Measurements from ENCODE around the gene AWAT2.

Gene AWAT2

GRCh38 chrX:70062076-70062475 is 12.3 kb upstream of the AWAT2 start, which contains the start of gene OTUD6A:
Gene OTUD6A (plus strand): TSS chrX:70062457. CDS start chrX:70062525, 68 bp downstream.
- TF ChIP-seq, protein P1, sequence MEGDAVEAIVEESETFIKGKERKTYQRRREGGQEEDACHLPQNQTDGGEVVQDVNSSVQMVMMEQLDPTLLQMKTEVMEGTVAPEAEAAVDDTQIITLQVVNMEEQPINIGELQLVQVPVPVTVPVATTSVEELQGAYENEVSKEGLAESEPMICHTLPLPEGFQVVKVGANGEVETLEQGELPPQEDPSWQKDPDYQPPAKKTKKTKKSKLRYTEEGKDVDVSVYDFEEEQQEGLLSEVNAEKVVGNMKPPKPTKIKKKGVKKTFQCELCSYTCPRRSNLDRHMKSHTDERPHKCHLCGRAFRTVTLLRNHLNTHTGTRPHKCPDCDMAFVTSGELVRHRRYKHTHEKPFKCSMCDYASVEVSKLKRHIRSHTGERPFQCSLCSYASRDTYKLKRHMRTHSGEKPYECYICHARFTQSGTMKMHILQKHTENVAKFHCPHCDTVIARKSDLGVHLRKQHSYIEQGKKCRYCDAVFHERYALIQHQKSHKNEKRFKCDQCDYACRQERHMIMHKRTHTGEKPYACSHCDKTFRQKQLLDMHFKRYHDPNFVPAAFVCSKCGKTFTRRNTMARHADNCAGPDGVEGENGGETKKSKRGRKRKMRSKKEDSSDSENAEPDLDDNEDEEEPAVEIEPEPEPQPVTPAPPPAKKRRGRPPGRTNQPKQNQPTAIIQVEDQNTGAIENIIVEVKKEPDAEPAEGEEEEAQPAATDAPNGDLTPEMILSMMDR (IDR thresholded peaks at IDR 0.05; ENCODE audit: low read depth, low read length): no peak
- in situ Hi-C loops (cut with HindIII; ENCODE audit: low sequenced_read_pairs): no loop called here
- H3K4me3 ChIP-seq (ENCODE audit: low read depth, low read length): no peak within 1 kb of the TSS
- no peak for DNase-seq (ENCODE audit: low read depth, low spot score)

DNA sequence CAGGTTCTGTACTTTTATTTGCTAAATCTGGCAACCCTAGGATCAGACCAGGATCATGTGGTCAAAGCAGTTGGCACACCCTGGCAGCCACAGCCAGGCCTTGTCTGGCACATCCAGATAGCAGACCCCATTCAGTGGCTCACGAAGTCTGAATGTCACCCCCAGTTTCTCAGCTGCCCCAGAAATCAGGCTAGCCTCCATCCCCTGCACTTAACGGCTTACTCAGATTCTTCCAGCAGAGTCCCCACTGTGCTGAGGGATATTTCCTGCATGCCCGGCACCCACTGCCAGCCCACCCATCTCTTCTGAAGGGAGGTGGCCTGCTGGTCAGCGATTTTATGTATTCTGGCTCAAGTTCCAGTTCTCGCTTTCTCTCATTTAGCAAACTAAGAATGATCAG is 4.7 kb upstream of the AWAT2 start:
- TF ChIP-seq, protein P1 (IDR thresholded peaks at IDR 0.05; ENCODE audit: low read depth, low read length): no peak
- no peak overlapping the region for H3K4me3 ChIP-seq (ENCODE audit: low read depth, low read length)
- in situ Hi-C loops (cut with HindIII; ENCODE audit: low sequenced_read_pairs): no loop called here
- no peak for DNase-seq (ENCODE audit: low read depth, low spot score)

DNA sequence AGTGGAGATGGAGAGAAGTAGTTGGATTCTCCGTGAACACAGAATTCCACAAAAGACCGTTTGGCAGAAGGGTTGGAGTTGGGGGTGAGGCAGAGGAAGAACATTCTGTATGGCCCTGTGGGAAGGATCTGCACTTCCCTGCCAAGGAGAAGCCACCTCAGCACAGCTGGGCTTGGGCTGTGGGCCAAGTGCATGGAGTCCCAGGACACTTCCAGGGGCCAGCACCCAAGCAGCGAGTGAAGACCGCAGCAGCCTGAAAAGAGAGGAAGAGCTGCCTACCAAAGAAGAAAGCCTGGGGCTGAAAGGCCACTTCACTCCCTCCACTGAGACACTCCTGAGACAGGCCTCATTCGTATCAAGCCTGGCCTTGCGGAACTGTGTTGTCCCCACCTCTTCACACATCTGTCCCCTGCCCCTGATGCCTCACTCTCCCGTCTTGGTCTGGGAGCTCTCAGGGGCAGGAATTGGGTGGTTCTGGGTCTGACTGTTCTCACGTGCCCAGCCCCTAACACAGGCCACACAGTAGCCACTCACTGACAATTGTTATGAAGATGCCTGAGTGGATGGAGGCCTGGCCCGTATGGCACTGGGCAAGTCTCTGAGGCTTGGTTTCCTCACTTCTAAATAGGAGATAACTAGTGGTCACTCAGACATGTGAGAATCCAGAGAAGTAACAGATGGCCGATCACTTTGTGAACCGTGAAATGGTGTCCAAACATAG is 3.3 kb upstream of the AWAT2 start:
- TF ChIP-seq, protein P1 (IDR thresholded peaks at IDR 0.05; ENCODE audit: low read depth, low read length): no peak
- in situ Hi-C loops (cut with HindIII; ENCODE audit: low sequenced_read_pairs): no loop called here
- no peak for DNase-seq (ENCODE audit: low read depth, low spot score)
- no peak overlapping the region for H3K4me3 ChIP-seq (ENCODE audit: low read depth, low read length)

DNA sequence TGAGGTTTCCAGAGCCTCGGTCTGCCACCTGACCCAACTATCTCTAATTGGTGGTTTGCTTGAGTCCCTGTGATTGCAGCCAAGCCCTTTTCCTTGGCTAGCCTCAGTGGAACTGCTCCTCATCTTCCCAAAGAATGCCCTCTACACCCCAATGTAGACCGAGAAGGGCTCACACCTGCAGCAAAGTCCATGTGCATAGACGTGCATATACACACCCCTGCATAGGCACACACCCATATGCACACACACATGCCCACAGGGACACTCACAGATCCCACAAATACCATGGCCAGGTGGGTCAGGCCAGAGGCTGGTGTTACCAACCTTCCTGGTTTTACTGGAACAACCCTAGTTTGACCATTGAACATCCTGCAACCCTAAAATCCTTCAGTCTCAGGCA is 332 bp downstream of the AWAT2 start:
- TF ChIP-seq, protein P1 (IDR thresholded peaks at IDR 0.05; ENCODE audit: low read depth, low read length): no peak
- in situ Hi-C loops (cut with HindIII; ENCODE audit: low sequenced_read_pairs): no loop called here

DNA sequence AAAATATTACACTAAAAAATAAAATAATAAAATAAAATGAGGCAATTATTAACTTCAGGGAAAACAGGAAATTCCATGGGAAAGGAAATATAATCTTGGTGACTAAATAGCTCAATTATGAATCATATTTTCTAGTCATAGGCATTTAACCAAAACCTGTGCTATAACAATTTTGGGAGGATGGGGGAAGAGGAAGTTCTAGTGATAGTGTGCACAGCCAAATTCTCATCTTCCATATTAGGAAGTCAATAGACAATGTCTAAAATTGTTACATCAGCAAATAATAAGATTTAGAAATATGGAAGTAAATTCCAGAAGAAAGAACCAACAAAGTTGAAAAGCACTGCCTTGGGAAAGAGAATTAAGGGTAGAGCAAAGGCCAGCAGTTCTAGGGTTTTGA is 2.8 kb downstream of the AWAT2 start:
- in situ Hi-C loops (cut with HindIII; ENCODE audit: low sequenced_read_pairs): no loop called here
- H3K4me3 ChIP-seq (ENCODE audit: low read depth, low read length): no peak overlapping the region
- TF ChIP-seq, protein P1 (IDR thresholded peaks at IDR 0.05; ENCODE audit: low read depth, low read length): no peak
- no peak for DNase-seq (ENCODE audit: low read depth, low spot score)

More for the DNA sequence above, 332 bp downstream of the AWAT2 start:
- H3K4me3 ChIP-seq (ENCODE audit: low read depth, low read length): no peak overlapping the region
- no peak for DNase-seq (ENCODE audit: low read depth, low spot score)

DNA sequence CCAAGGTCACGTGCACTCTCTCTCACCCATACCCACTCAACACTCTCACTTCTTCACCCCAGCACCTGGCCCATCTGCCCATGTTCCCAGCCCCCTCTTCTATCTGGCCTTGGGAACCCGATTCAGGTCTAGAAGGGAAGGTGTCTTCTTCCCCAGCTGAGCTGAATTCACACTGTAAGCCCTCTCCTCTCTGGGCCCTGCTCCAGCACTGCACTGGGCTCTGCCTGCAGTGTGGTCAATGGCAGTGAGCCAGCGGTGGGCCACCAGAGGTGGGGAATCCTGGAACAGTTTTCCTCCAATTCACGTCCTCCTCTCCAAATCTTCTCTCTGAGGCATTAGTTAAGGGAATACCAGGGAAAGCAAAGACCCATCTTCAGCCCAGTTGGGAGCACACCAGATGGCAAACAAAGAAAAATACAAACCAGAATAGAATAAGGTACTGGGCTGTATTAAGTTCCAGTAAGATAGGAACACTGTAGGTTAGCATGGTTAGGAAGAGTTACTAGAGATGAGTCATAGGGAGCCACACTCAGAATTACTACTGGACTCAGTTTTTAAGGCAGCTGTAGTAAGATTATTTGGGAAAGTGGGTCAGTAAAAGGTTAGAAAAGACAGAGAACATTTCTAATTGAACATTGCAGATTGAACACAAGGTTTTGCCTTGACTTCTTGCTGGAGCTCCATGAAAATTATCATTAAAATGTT is 5.0 kb downstream of the AWAT2 start:
- no peak for DNase-seq (ENCODE audit: low read depth, low spot score)
- TF ChIP-seq, protein P1 (IDR thresholded peaks at IDR 0.05; ENCODE audit: low read depth, low read length): no peak
- H3K4me3 ChIP-seq (ENCODE audit: low read depth, low read length): no peak overlapping the region
- in situ Hi-C loops (cut with HindIII; ENCODE audit: low sequenced_read_pairs): no loop called here
